ENCODE results near the gene PARP16.

PARP16 gene

GRCh38 chr15:65304381-65305149 lies 17.9 kb upstream of the PARP16 start, which contains the start of gene RNU5B-1:
Gene RNU5B-1, plus strand, starts transcription at chr15:65304677.
- peak within 1 kb of the TSS; percentile 41 for H3K4me3 ChIP-seq (ENCODE audit: low read depth, low read length)
- peak within 1 kb of the TSS; percentile 83 for H3K27ac ChIP-seq (ENCODE audit: extremely low read depth, low read depth, low read length)
- H3K4me1 ChIP-seq (ENCODE audit: control insufficient read depth, insufficient read depth, low read length), result peaks cover 8% of the 10 kb centered on the region; the same call in 1 of the 2 replicates
- POLR2A ChIA-PET, result interaction anchor here (0.5 to 2.9 kb wide), 36 partner anchors 8 to 565 kb away, joined by 3 to 73 read pairs (median 5); partner anchors contain the start of genes CLPX, DENND4A, HACD3 and IGDCC3
- no peaks in the 10 kb centered on the region for H3K9me3 ChIP-seq (ENCODE audit: control insufficient read depth, insufficient read depth, low read depth, low read length)
- CTCF ChIA-PET, result interaction anchor here (0.6 to 1.4 kb wide), 6 partner anchors 15 to 445 kb away, joined by 3 to 6 read pairs (median 4); partner anchors contain the start of gene PARP16
- H3K36me3 ChIP-seq (ENCODE audit: control insufficient read depth in 2 of 2, insufficient read depth in 1 of 2, low read length in 2 of 2), result no peaks in the 10 kb centered on the region
- TF ChIP-seq REPIN1 (tag by site-specific recombination; IDR thresholded peaks at IDR 0.05; ENCODE audit: low read depth), result no peak
- TF ChIP-seq ZNF280C (tag by site-specific recombination; IDR thresholded peaks at IDR 0.05), result no peak
- no peak for TF ChIP-seq ZNF211 (tag by site-specific recombination; IDR thresholded peaks at IDR 0.05; ENCODE audit: low read depth)
- 0 out of 2 replicates have a peak, but pooled peaks have one; percentile 40 for TF ChIP-seq ZNF692 (tag by site-specific recombination; IDR thresholded peaks at IDR 0.05)
- TF ChIP-seq ELK4 (IDR thresholded peaks at IDR 0.05; ENCODE audit: borderline replicate concordance, low read depth, low read length), result no peak
- TF ChIP-seq ZSCAN4 (tag by site-specific recombination; IDR thresholded peaks at IDR 0.05), result no peak
- peak; percentile 93 for TF ChIP-seq ZNF24 (tag by site-specific recombination; IDR thresholded peaks at IDR 0.05)
- peak; percentile 74 for TF ChIP-seq ZFP69B (tag by site-specific recombination; IDR thresholded peaks at IDR 0.05)
- TF ChIP-seq ZNF610 (tag by site-specific recombination; IDR thresholded peaks at IDR 0.05; ENCODE audit: borderline replicate concordance), result peak; percentile 58
- no peak for TF ChIP-seq ZNF621 (tag by site-specific recombination; IDR thresholded peaks at IDR 0.05)
- no peak for TF ChIP-seq ZNF155 (tag by site-specific recombination; IDR thresholded peaks at IDR 0.05)
- no peak for TF ChIP-seq ZNF266 (tag by site-specific recombination; IDR thresholded peaks at IDR 0.05; ENCODE audit: low read depth)
- TF ChIP-seq PATZ1 (tag by site-specific recombination; IDR thresholded peaks at IDR 0.05), result peak; percentile 37; the same call in 1 of the 2 replicates
- peak; percentile 79 for TF ChIP-seq ZBTB17 (tag by site-specific recombination; IDR thresholded peaks at IDR 0.05)
- 0 out of 2 replicates have a peak, but pooled peaks have one; percentile 2 for TF ChIP-seq ZNF433 (tag by site-specific recombination; IDR thresholded peaks at IDR 0.05; ENCODE audit: low read depth)
- peak; percentile 88; the same call in 1 of the 2 replicates for TF ChIP-seq ZNF394 (tag by site-specific recombination; IDR thresholded peaks at IDR 0.05; ENCODE audit: borderline replicate concordance)
- TF ChIP-seq ZNF416 (tag by site-specific recombination; IDR thresholded peaks at IDR 0.05), result no peak
- no peak for TF ChIP-seq ZNF138 (tag by site-specific recombination; IDR thresholded peaks at IDR 0.05; ENCODE audit: borderline replicate concordance)
- peak; percentile 61; the same call in 1 of the 2 replicates for TF ChIP-seq ZNF391 (tag by site-specific recombination; IDR thresholded peaks at IDR 0.05; ENCODE audit: borderline replicate concordance, low read depth)
- TF ChIP-seq ZNF280D (tag by site-specific recombination; IDR thresholded peaks at IDR 0.05), result 0 out of 2 replicates have a peak, but pooled peaks have one; percentile 7
- peak; percentile 82 for TF ChIP-seq ZNF843 (tag by site-specific recombination; IDR thresholded peaks at IDR 0.05)
- TF ChIP-seq ZNF664 (tag by site-specific recombination; IDR thresholded peaks at IDR 0.05), result peak; percentile 74; the same call in 1 of the 2 replicates
- peak; percentile 50; the same call in 1 of the 2 replicates for TF ChIP-seq ZSCAN16 (tag by site-specific recombination; IDR thresholded peaks at IDR 0.05)
- peak; percentile 89 for TF ChIP-seq ZNF629 (tag by site-specific recombination; IDR thresholded peaks at IDR 0.05)
- peak; percentile 92 for TF ChIP-seq ZNF600 (tag by site-specific recombination; IDR thresholded peaks at IDR 0.05)
